ENCODE data around the gene EPS8. TPM values are rescaled to one million over a fixed set of nuclear protein-coding genes. Genes with fewer than 3 reads are reported as not detected.

EPS8 gene
- total RNA-seq, 2 donors from 2014 or later: 6.7 to 8.1 TPM

DNA sequence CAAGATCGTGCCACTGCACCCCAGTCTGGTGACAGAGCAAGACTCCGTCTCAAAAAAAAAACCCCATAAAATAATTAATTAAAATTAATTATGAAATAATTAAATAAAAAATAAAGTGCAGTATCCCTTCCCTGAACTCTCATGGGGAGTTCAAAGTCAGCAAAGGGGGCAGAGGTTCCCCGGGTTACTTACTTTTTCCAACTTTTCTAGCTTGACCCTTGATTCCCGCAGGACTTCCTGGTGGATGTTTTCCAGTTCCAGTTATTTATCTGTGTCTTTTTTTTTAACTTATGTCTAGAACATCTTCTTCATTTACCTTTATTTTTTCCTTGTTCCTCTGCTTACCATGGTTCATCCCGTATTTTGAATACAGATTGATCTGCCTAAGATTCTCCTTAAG, 197.4 kb downstream of the EPS8 start:
- Mint-ChIP-seq H3K36me3 (ENCODE audit: low read depth) (no peaks in the 10 kb centered on the region), H3K9me3 (no peaks in the 10 kb centered on the region), H3K27ac (no peak overlapping the region), H3K4me1 (peaks cover 26% of the 10 kb centered on the region), H3K27me3 (ENCODE audit: insufficient read depth) (peaks cover 15% of the 10 kb centered on the region), H3K4me3 (no peak overlapping the region)
- Histone ChIP-seq H3K9ac (ENCODE audit: extremely low read depth, low read length, poor library complexity, severe bottlenecking) (no peak overlapping the region), H3K4me1 (ENCODE audit: control insufficient read depth, insufficient read depth, low read length) (no peaks in the 10 kb centered on the region), H3K27ac (ENCODE audit: low read depth, low read length) (no peak overlapping the region), H3K4me3 (ENCODE audit: low read length) (no peak overlapping the region), H3K9me3 (ENCODE audit: control insufficient read depth, low read length) (no peaks in the 10 kb centered on the region), H3K36me3 (ENCODE audit: control insufficient read depth, insufficient read depth, low read length) (no peaks in the 10 kb centered on the region), H3K27me3 (ENCODE audit: control insufficient read depth, insufficient read depth, low read length, poor library complexity, severe bottlenecking) (no peaks in the 10 kb centered on the region)
- WGBS, 2 experiments (ENCODE audit: insufficient coverage in 1 of 2, insufficient read length in 1 of 2): 83 to 95% methylated on average over 2 to 4 of the region's 5 CpGs
- TF ChIP-seq, protein P1, sequence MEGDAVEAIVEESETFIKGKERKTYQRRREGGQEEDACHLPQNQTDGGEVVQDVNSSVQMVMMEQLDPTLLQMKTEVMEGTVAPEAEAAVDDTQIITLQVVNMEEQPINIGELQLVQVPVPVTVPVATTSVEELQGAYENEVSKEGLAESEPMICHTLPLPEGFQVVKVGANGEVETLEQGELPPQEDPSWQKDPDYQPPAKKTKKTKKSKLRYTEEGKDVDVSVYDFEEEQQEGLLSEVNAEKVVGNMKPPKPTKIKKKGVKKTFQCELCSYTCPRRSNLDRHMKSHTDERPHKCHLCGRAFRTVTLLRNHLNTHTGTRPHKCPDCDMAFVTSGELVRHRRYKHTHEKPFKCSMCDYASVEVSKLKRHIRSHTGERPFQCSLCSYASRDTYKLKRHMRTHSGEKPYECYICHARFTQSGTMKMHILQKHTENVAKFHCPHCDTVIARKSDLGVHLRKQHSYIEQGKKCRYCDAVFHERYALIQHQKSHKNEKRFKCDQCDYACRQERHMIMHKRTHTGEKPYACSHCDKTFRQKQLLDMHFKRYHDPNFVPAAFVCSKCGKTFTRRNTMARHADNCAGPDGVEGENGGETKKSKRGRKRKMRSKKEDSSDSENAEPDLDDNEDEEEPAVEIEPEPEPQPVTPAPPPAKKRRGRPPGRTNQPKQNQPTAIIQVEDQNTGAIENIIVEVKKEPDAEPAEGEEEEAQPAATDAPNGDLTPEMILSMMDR (conservative IDR thresholded peaks at IDR 0.05): no peak
- DNase-seq: no peak

GRCh38 chr12:15590180-15590826, 198.9 kb downstream of the EPS8 start:
- 39 to 49% methylated on average over 12 to 16 of the region's 16 CpGs for WGBS, 2 experiments (ENCODE audit: insufficient coverage in 1 of 2, insufficient read length in 1 of 2)
- Mint-ChIP-seq H3K27me3 (ENCODE audit: insufficient read depth) (peaks cover 15% of the 10 kb centered on the region), H3K4me3 (peak overlapping the region; percentile 39), H3K36me3 (ENCODE audit: low read depth) (no peaks in the 10 kb centered on the region), H3K27ac (peak overlapping the region; percentile 75), H3K9me3 (no peaks in the 10 kb centered on the region), H3K4me1 (peaks cover 25% of the 10 kb centered on the region)
- Histone ChIP-seq H3K27ac (ENCODE audit: low read depth, low read length) (no peak overlapping the region), H3K4me3 (ENCODE audit: low read length) (no peak overlapping the region), H3K27me3 (ENCODE audit: control insufficient read depth, insufficient read depth, low read length, poor library complexity, severe bottlenecking) (no peaks in the 10 kb centered on the region), H3K9ac (ENCODE audit: extremely low read depth, low read length, poor library complexity, severe bottlenecking) (no peak overlapping the region), H3K4me1 (ENCODE audit: control insufficient read depth, insufficient read depth, low read length) (no peaks in the 10 kb centered on the region), H3K9me3 (ENCODE audit: control insufficient read depth, low read length) (no peaks in the 10 kb centered on the region), H3K36me3 (ENCODE audit: control insufficient read depth, insufficient read depth, low read length) (no peaks in the 10 kb centered on the region)
- TF ChIP-seq, protein P1 (conservative IDR thresholded peaks at IDR 0.05): peak; percentile 100
- peak; percentile 83 for DNase-seq

DNA sequence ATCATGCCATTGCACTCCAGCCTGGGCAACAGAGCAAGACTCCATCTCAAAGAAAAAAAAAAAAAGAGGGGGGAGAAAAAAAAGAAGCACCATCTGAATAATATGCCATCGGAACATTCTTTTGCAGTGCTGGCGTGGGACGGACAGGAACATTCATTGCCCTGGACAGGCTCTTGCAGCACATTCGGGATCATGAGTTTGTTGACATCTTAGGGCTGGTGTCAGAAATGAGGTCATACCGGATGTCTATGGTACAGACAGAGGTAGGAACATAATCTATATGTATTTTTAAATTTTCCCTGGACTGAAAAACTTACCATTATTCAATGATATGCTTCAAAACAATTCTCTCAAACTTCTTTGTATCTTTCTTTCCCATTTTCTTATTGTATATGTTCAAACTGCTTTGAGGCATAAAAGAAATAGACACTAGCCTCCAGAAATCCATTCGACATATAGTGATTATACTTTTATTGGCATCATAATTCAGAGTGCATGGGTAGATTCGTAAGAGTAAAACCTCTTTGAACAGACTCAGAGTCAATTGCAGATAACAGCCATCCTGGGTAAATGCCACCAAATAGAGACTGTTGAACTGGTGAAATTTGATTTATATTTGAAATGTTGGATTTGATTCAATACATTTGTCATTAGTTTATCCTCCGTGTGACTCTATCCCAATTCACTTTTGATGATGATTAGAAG, 199.7 kb downstream of the EPS8 start:
- DNase-seq: no peak
- no peak overlapping the region for H3K9ac ChIP-seq (ENCODE audit: extremely low read depth, low read length, poor library complexity, severe bottlenecking)
- H3K9me3 ChIP-seq (ENCODE audit: control insufficient read depth, low read length): no peaks in the 10 kb centered on the region
- H3K36me3 ChIP-seq (ENCODE audit: control insufficient read depth, insufficient read depth, low read length): no peaks in the 10 kb centered on the region
- Mint-ChIP-seq H3K36me3 (ENCODE audit: low read depth) (no peaks in the 10 kb centered on the region), H3K4me1 (peaks cover 31% of the 10 kb centered on the region), H3K9me3 (no peaks in the 10 kb centered on the region), H3K27ac (no peak overlapping the region), H3K4me3 (no peak overlapping the region), H3K27me3 (ENCODE audit: insufficient read depth) (peaks cover 15% of the 10 kb centered on the region)
- H3K4me3 ChIP-seq (ENCODE audit: low read length): no peak overlapping the region
- TF ChIP-seq, protein P1 (conservative IDR thresholded peaks at IDR 0.05): no peak
- H3K4me1 ChIP-seq (ENCODE audit: control insufficient read depth, insufficient read depth, low read length): no peaks in the 10 kb centered on the region
- H3K27ac ChIP-seq (ENCODE audit: low read depth, low read length): no peak overlapping the region
- 89 to 97% methylated on average over 5 to 8 of the region's 8 CpGs for WGBS, 2 experiments (ENCODE audit: insufficient coverage in 1 of 2, insufficient read length in 1 of 2)
- H3K27me3 ChIP-seq (ENCODE audit: control insufficient read depth, insufficient read depth, low read length, poor library complexity, severe bottlenecking): no peaks in the 10 kb centered on the region

All from endodermal cell (in vitro differentiated cells).